ENCODE results near the gene SHC2. TPM values are rescaled to one million over a fixed set of nuclear protein-coding genes. Genes with fewer than 3 reads are reported as not detected.

SHC2 gene
- total and polyA plus RNA-seq, 2 of the 13 experiments (the other 11 are each of a cell fraction or from before 2014, with no cell fraction given), result 9.0 to 18.3 TPM

GRCh38 chr19:506404-507285 is 45.8 kb upstream of the SHC2 start (continued):
- TF ChIP-seq ZNF431 (CRISPR knock-in tag; IDR thresholded peaks at IDR 0.05; ENCODE audit: borderline replicate concordance, low read depth) (no peak), KDM1A (CRISPR knock-in tag; IDR thresholded peaks at IDR 0.05) (peak; percentile 57; the same call in 1 of the 2 replicates), DMTF1 (CRISPR knock-in tag; IDR thresholded peaks at IDR 0.05) (no peak), DNMT1 (CRISPR knock-in tag; IDR thresholded peaks at IDR 0.05) (no peak), TCF12 (IDR thresholded peaks at IDR 0.05) (no peak), TCF12 (CRISPR knock-in tag; IDR thresholded peaks at IDR 0.05) (no peak), ZNF747 (CRISPR knock-in tag; IDR thresholded peaks at IDR 0.05; ENCODE audit: borderline replicate concordance) (no peak; the same call in 1 of the 2 replicates), CTCF (CRISPR knock-in tag; IDR thresholded peaks at IDR 0.05) (peak; percentile 99), FOXA1 (IDR thresholded peaks at IDR 0.05) (no peak), FOXA1 (CRISPR knock-in tag; IDR thresholded peaks at IDR 0.05) (peak; percentile 40; the same call in 1 of the 2 replicates), ZNF777 (CRISPR knock-in tag; IDR thresholded peaks at IDR 0.05) (peak; percentile 43; the same call in 1 of the 2 replicates), ZKSCAN8 (CRISPR knock-in tag; IDR thresholded peaks at IDR 0.05; ENCODE audit: borderline replicate concordance) (no peak), CEBPG (CRISPR knock-in tag; IDR thresholded peaks at IDR 0.05) (no peak), E2F1 (CRISPR knock-in tag; IDR thresholded peaks at IDR 0.05) (peak; percentile 21; the same call in 1 of the 2 replicates), HMGXB4 (CRISPR knock-in tag; IDR thresholded peaks at IDR 0.05; ENCODE audit: borderline replicate concordance in 1 of 2, low read depth in 1 of 2) (peak; percentile 92 to 93), ZBTB25 (CRISPR knock-in tag; IDR thresholded peaks at IDR 0.05) (no peak), HDAC1 (CRISPR knock-in tag; IDR thresholded peaks at IDR 0.05) (peak; percentile 77), HIVEP1 (CRISPR knock-in tag; IDR thresholded peaks at IDR 0.05) (no peak), CBX5 (CRISPR knock-in tag; IDR thresholded peaks at IDR 0.05; ENCODE audit: borderline replicate concordance) (no peak; the same call in 1 of the 2 replicates), ADNP (CRISPR knock-in tag; IDR thresholded peaks at IDR 0.05) (no peak), ZNF441 (CRISPR knock-in tag; IDR thresholded peaks at IDR 0.05; ENCODE audit: borderline replicate concordance) (0 out of 2 replicates have a peak, but pooled peaks have one; percentile 35), RELA (CRISPR knock-in tag; IDR thresholded peaks at IDR 0.05) (no peak; the same call in 1 of the 2 replicates)
